ENCODE data around the gene LMAN1L.
A peak's percentile ranks its signal among the peaks of the same experiment; 100 is the strongest.

LMAN1L gene

GRCh38 chr15:74830868-74831267, 18.2 kb downstream of the LMAN1L start:
- H4K91ac ChIP-seq (ENCODE audit: low read depth, low read length, poor library complexity), result no peak overlapping the region
- H2AK5ac ChIP-seq (ENCODE audit: low read depth, low read length), result no peak overlapping the region
- no peak overlapping the region for H2BK12ac ChIP-seq (ENCODE audit: low read length)
- H3K36me3 ChIP-seq (replicated peaks in 1 of 2; ENCODE audit: control insufficient read depth in 2 of 2, insufficient read depth in 2 of 2, low read length in 2 of 2), result peaks cover 0 to 6% of the 10 kb centered on the region in 2 donors
- no peak overlapping the region for H3K4me3 ChIP-seq (ENCODE audit: low read length in 2 of 2)
- no peak overlapping the region for H3K9ac ChIP-seq (ENCODE audit: low read depth, low read length, poor library complexity)
- no peak overlapping the region for H2BK5ac ChIP-seq (ENCODE audit: low read length)
- no peaks in the 10 kb centered on the region for H3K79me1 ChIP-seq (ENCODE audit: low read depth, low read length)
- H3K4ac ChIP-seq (ENCODE audit: low read length), result no peak overlapping the region
- WGBS, 2 donors (ENCODE audit: extremely low coverage in 2 of 2, insufficient read length in 2 of 2, insufficient replicate concordance in 1 of 2), result no CpG with 5 or more reads among the region's 5 CpGs
- H2AFZ ChIP-seq (ENCODE audit: low read length), result no peak overlapping the region
- no peak overlapping the region for H3K23ac ChIP-seq (ENCODE audit: low read depth, low read length, poor library complexity)
- no peak overlapping the region for H2BK120ac ChIP-seq (ENCODE audit: low read depth, low read length)
- H3K27me3 ChIP-seq (ENCODE audit: control insufficient read depth in 3 of 3, insufficient read depth in 3 of 3, low read depth in 1 of 3, low read length in 3 of 3), result peaks cover 0 to 54% (median 16%) of the 10 kb centered on the region in 3 experiments
- H3K14ac ChIP-seq (ENCODE audit: low read length), result no peak overlapping the region
- DNase-seq (ENCODE audit: low spot score), result no peak
- no peak overlapping the region for H2BK15ac ChIP-seq (ENCODE audit: low read length)
- H3K4me1 ChIP-seq (ENCODE audit: control insufficient read depth in 2 of 2, insufficient read depth in 1 of 2, low read depth in 1 of 2, low read length in 2 of 2), result peaks cover 0 to 7% of the 10 kb centered on the region in 2 donors
- no peak overlapping the region for H3K27ac ChIP-seq (replicated peaks; ENCODE audit: low read length)
- H3K18ac ChIP-seq (ENCODE audit: low read length), result no peak overlapping the region
- H4K8ac ChIP-seq (ENCODE audit: low read depth, low read length), result no peak overlapping the region
- H3K4me2 ChIP-seq (ENCODE audit: insufficient read depth, low read length, poor library complexity, severe bottlenecking), result no peak overlapping the region
- no peaks in the 10 kb centered on the region for H3K9me3 ChIP-seq (replicated peaks in 1 of 2; ENCODE audit: control insufficient read depth in 2 of 2, insufficient read depth in 1 of 2, low read depth in 1 of 2, low read length in 2 of 2)

- Histone ChIP-seq H3K9me3 (replicated peaks in 1 of 2; ENCODE audit: control insufficient read depth in 2 of 2, insufficient read depth in 1 of 2, low read depth in 1 of 2, low read length in 2 of 2) (no peaks in the 10 kb centered on the region), H3K36me3 (replicated peaks in 1 of 2; ENCODE audit: control insufficient read depth in 2 of 2, insufficient read depth in 2 of 2, low read length in 2 of 2) (peaks cover 0 to 17% of the 10 kb centered on the region in 2 donors), H3K14ac (ENCODE audit: low read length) (peak overlapping the region; percentile 73), H2AFZ (ENCODE audit: low read length) (no peak overlapping the region), H3K4me1 (ENCODE audit: control insufficient read depth in 2 of 2, insufficient read depth in 1 of 2, low read depth in 1 of 2, low read length in 2 of 2) (peaks cover 0 to 5% of the 10 kb centered on the region in 2 donors), H2BK15ac (ENCODE audit: low read length) (no peak overlapping the region), H2BK5ac (ENCODE audit: low read length) (no peak overlapping the region), H3K4me2 (ENCODE audit: insufficient read depth, low read length, poor library complexity, severe bottlenecking) (no peak overlapping the region), H3K23ac (ENCODE audit: low read depth, low read length, poor library complexity) (no peak overlapping the region), H3K9ac (ENCODE audit: low read depth, low read length, poor library complexity) (no peak overlapping the region), H4K91ac (ENCODE audit: low read depth, low read length, poor library complexity) (no peak overlapping the region), H3K27me3 (ENCODE audit: control insufficient read depth in 3 of 3, insufficient read depth in 3 of 3, low read depth in 1 of 3, low read length in 3 of 3) (peaks cover 0 to 44% (median 8%) of the 10 kb centered on the region in 3 experiments), H2BK120ac (ENCODE audit: low read depth, low read length) (no peak overlapping the region), H3K18ac (ENCODE audit: low read length) (no peak overlapping the region), H3K79me1 (ENCODE audit: low read depth, low read length) (no peaks in the 10 kb centered on the region), H2AK5ac (ENCODE audit: low read depth, low read length) (no peak overlapping the region), H3K27ac (replicated peaks; ENCODE audit: low read length) (no peak overlapping the region), H2BK12ac (ENCODE audit: low read length) (no peak overlapping the region), H3K4ac (ENCODE audit: low read length) (no peak overlapping the region), H4K8ac (ENCODE audit: low read depth, low read length) (no peak overlapping the region), H3K4me3 (ENCODE audit: low read length in 2 of 2) (no peak overlapping the region)
- no peak for DNase-seq (ENCODE audit: low spot score)
- no CpG with 5 or more reads among the region's 15 CpGs for WGBS, 2 donors (ENCODE audit: extremely low coverage in 2 of 2, insufficient read length in 2 of 2, insufficient replicate concordance in 1 of 2)
Measured at GRCh38 chr15:74831813-74832495, 19.3 kb downstream of the LMAN1L start.

GRCh38 chr15:74832826-74833225, 20.2 kb downstream of the LMAN1L start:
- no peak overlapping the region for H2BK120ac ChIP-seq (ENCODE audit: low read depth, low read length)
- no peaks in the 10 kb centered on the region for H3K9me3 ChIP-seq (replicated peaks in 1 of 2; ENCODE audit: control insufficient read depth in 2 of 2, insufficient read depth in 1 of 2, low read depth in 1 of 2, low read length in 2 of 2)
- no peak overlapping the region for H3K23ac ChIP-seq (ENCODE audit: low read depth, low read length, poor library complexity)
- no peaks in the 10 kb centered on the region for H3K79me1 ChIP-seq (ENCODE audit: low read depth, low read length)
- H2BK12ac ChIP-seq (ENCODE audit: low read length), result no peak overlapping the region
- no peak overlapping the region for H2AK5ac ChIP-seq (ENCODE audit: low read depth, low read length)
- no peak overlapping the region for H3K4ac ChIP-seq (ENCODE audit: low read length)
- H3K4me2 ChIP-seq (ENCODE audit: insufficient read depth, low read length, poor library complexity, severe bottlenecking), result no peak overlapping the region
- no peak overlapping the region for H2BK5ac ChIP-seq (ENCODE audit: low read length)
- DNase-seq (ENCODE audit: low spot score), result no peak
- no peak overlapping the region for H4K8ac ChIP-seq (ENCODE audit: low read depth, low read length)
- H3K9ac ChIP-seq (ENCODE audit: low read depth, low read length, poor library complexity), result no peak overlapping the region
- no peak overlapping the region for H3K4me3 ChIP-seq (ENCODE audit: low read length in 2 of 2)
- no peak overlapping the region for H3K27ac ChIP-seq (replicated peaks; ENCODE audit: low read length)
- peaks cover 0 to 5% of the 10 kb centered on the region in 2 donors for H3K4me1 ChIP-seq (ENCODE audit: control insufficient read depth in 2 of 2, insufficient read depth in 1 of 2, low read depth in 1 of 2, low read length in 2 of 2)
- peaks cover 0 to 20% of the 10 kb centered on the region in 2 donors for H3K36me3 ChIP-seq (replicated peaks in 1 of 2; ENCODE audit: control insufficient read depth in 2 of 2, insufficient read depth in 2 of 2, low read length in 2 of 2)
- H2BK15ac ChIP-seq (ENCODE audit: low read length), result no peak overlapping the region
- no peak overlapping the region for H3K14ac ChIP-seq (ENCODE audit: low read length)
- WGBS, 2 donors (ENCODE audit: extremely low coverage in 2 of 2, insufficient read length in 2 of 2, insufficient replicate concordance in 1 of 2), result no CpG with 5 or more reads among the region's 4 CpGs
- peaks cover 0 to 36% (median 1%) of the 10 kb centered on the region in 3 experiments for H3K27me3 ChIP-seq (ENCODE audit: control insufficient read depth in 3 of 3, insufficient read depth in 3 of 3, low read depth in 1 of 3, low read length in 3 of 3)
- no peak overlapping the region for H4K91ac ChIP-seq (ENCODE audit: low read depth, low read length, poor library complexity)
- no peak overlapping the region for H3K18ac ChIP-seq (ENCODE audit: low read length)
- no peak overlapping the region for H2AFZ ChIP-seq (ENCODE audit: low read length)

GRCh38 chr15:74833376-74834107, 20.9 kb downstream of the LMAN1L start:
- DNase-seq (ENCODE audit: low spot score), result no peak
- H3K27me3 ChIP-seq (ENCODE audit: control insufficient read depth in 3 of 3, insufficient read depth in 3 of 3, low read depth in 1 of 3, low read length in 3 of 3), result peaks cover 0 to 28% (median 0%) of the 10 kb centered on the region in 3 experiments
- no peak overlapping the region for H2BK120ac ChIP-seq (ENCODE audit: low read depth, low read length)
- peaks cover 0 to 23% of the 10 kb centered on the region in 2 donors for H3K36me3 ChIP-seq (replicated peaks in 1 of 2; ENCODE audit: control insufficient read depth in 2 of 2, insufficient read depth in 2 of 2, low read length in 2 of 2)
- H3K9me3 ChIP-seq (replicated peaks in 1 of 2; ENCODE audit: control insufficient read depth in 2 of 2, insufficient read depth in 1 of 2, low read depth in 1 of 2, low read length in 2 of 2), result no peaks in the 10 kb centered on the region
- no peak overlapping the region for H2BK15ac ChIP-seq (ENCODE audit: low read length)
- H2AFZ ChIP-seq (ENCODE audit: low read length), result no peak overlapping the region
- peaks cover 0 to 5% of the 10 kb centered on the region in 2 donors for H3K4me1 ChIP-seq (ENCODE audit: control insufficient read depth in 2 of 2, insufficient read depth in 1 of 2, low read depth in 1 of 2, low read length in 2 of 2)
- no peak overlapping the region for H3K9ac ChIP-seq (ENCODE audit: low read depth, low read length, poor library complexity)
- no peak overlapping the region for H3K23ac ChIP-seq (ENCODE audit: low read depth, low read length, poor library complexity)
- H3K4me2 ChIP-seq (ENCODE audit: insufficient read depth, low read length, poor library complexity, severe bottlenecking), result no peak overlapping the region
- no CpG with 5 or more reads among the region's 12 CpGs for WGBS, 2 donors (ENCODE audit: extremely low coverage in 2 of 2, insufficient read length in 2 of 2, insufficient replicate concordance in 1 of 2)
- H4K8ac ChIP-seq (ENCODE audit: low read depth, low read length), result no peak overlapping the region
- no peak overlapping the region for H3K4me3 ChIP-seq (ENCODE audit: low read length in 2 of 2)
- H3K18ac ChIP-seq (ENCODE audit: low read length), result no peak overlapping the region
- no peak overlapping the region for H3K27ac ChIP-seq (replicated peaks; ENCODE audit: low read length)
- no peak overlapping the region for H3K4ac ChIP-seq (ENCODE audit: low read length)
- H2AK5ac ChIP-seq (ENCODE audit: low read depth, low read length), result no peak overlapping the region
- no peak overlapping the region for H3K14ac ChIP-seq (ENCODE audit: low read length)
- no peaks in the 10 kb centered on the region for H3K79me1 ChIP-seq (ENCODE audit: low read depth, low read length)
- no peak overlapping the region for H2BK12ac ChIP-seq (ENCODE audit: low read length)
- no peak overlapping the region for H4K91ac ChIP-seq (ENCODE audit: low read depth, low read length, poor library complexity)
- peak overlapping the region; percentile 66 for H2BK5ac ChIP-seq (ENCODE audit: low read length)
